ENCODE measurements around the gene MORN2. TPM values are rescaled to one million over a fixed set of nuclear protein-coding genes. Genes with fewer than 3 reads are reported as not detected.
A peak's percentile ranks its signal among the peaks of the same experiment; 100 is the strongest.

Gene MORN2
- total and polyA plus RNA-seq, 2 of the 13 experiments (the other 11 are each of a cell fraction or from before 2014, with no cell fraction given) = 7.0 to 28.0 TPM

DNA sequence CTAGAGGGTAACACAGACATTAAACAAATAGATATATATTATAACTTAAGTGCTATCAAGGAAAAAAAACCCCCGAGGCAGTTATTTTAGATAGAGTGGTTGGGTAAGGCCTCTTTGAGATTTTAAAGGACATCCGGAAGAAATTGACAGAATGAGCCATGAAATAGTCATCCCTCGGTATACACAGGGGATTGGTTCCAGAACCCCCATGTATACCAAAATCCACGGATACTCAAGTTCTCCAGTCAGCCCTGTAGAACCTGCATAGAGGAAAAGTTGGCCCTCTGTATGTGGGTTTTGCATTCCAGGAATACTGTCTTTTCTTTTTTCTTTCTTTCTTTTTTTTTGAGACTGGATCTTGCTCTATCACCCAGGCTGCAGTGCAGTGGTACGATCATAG lies 2.0 kb upstream of the MORN2 start:
- in situ Hi-C loops (cut with HindIII; ENCODE audit: extremely low pct_ligation_motif_present, low pct_unique_long_range_greater_than_20kb) = no loop called here
- Histone ChIP-seq H3K9ac (ENCODE audit: insufficient read depth, low read depth, low read length) (no peak overlapping the region), H3K4me3 (replicated peaks in 1 of 3; ENCODE audit: insufficient read depth in 1 of 3, low read depth in 2 of 3, low read length in 3 of 3) (no peak overlapping the region), H3K4me2 (ENCODE audit: low read depth, low read length) (peak overlapping the region; percentile 8; the same call in 1 of the 2 replicates), H3K4me1 (ENCODE audit: insufficient read depth, low read length) (peaks cover 28% of the 10 kb centered on the region), H3K79me2 (ENCODE audit: insufficient read depth, low read length) (peaks cover 44% of the 10 kb centered on the region), H3K9me3 (ENCODE audit: low read length) (no peaks in the 10 kb centered on the region), H4K20me1 (ENCODE audit: insufficient read depth, low read length) (no peaks in the 10 kb centered on the region), H2AFZ (ENCODE audit: low read length) (no peak overlapping the region), H3K27ac (ENCODE audit: extremely low read length, insufficient read depth, low read length) (no peak overlapping the region), H3K36me3 (replicated peaks in 1 of 2; ENCODE audit: control insufficient read depth in 1 of 2, insufficient read depth in 2 of 2, low read length in 2 of 2) (no peaks in the 10 kb centered on the region), H3K27me3 (ENCODE audit: control insufficient read depth in 1 of 2, insufficient read depth in 2 of 2, low read length in 2 of 2) (no peaks in the 10 kb centered on the region; a peak in 1 of 5 replicates)
- FAIRE-seq (no peak), ATAC-seq (no peak), DNase-seq (ENCODE audit: low spot score) (no peak)
- TF ChIP-seq SALL1 (CRISPR knock-in tag; IDR thresholded peaks at IDR 0.05) (no peak), TRIM24 (CRISPR knock-in tag; IDR thresholded peaks at IDR 0.05) (no peak), NCOA5 (CRISPR knock-in tag; IDR thresholded peaks at IDR 0.05) (no peak)
- POLR2A ChIA-PET = interaction anchor here (0.8 kb wide), 1 partner anchor 122 kb away, joined by 3 read pairs; the partner anchor contains the start of gene SRSF7
- intact Hi-C loops (cut with micrococcal nuclease; ENCODE audit: unreplicated experiment) = loop anchor here (2.0 to 10.0 kb wide), 2 partner anchors 73 to 261 kb away; no protein-coding TSS in a partner anchor
- CTCF ChIA-PET (ENCODE audit: low intra/inter-chr PET ratio, low total read pairs) = no interaction called here
- 78% methylated on average over 5 of the region's 5 CpGs for WGBS (ENCODE audit: low lambda C conversion rate)
- BruUV-seq (replicated peaks) = no TSS peak

DNA sequence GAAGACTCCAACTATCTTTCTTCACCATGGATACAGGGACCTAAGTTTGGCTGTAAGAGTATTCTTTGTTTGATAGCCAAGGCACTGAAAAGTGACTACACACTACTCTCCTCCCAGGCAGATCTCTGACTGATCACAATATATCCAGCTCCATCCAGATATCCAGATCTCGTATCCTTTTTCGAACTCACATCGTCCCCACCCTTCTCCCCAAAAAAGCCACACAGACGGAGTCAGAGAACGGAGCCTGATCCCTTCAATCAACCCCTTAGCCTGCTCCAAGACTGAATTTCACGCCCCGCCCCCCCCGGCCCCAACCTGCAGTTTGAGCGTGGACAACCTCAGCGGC lies 575 bp upstream of the MORN2 start:
- Histone ChIP-seq H4K20me1 (ENCODE audit: insufficient read depth, low read length) (no peaks in the 10 kb centered on the region), H3K9me3 (ENCODE audit: low read length) (no peaks in the 10 kb centered on the region), H2AFZ (ENCODE audit: low read length) (peak overlapping the region; percentile 97), H3K27me3 (ENCODE audit: control insufficient read depth in 1 of 2, insufficient read depth in 2 of 2, low read length in 2 of 2) (no peaks in the 10 kb centered on the region; a peak in 1 of 5 replicates), H3K27ac (ENCODE audit: extremely low read length, insufficient read depth, low read length) (peak overlapping the region; percentile 54), H3K4me3 (replicated peaks in 1 of 3; ENCODE audit: insufficient read depth in 1 of 3, low read depth in 2 of 3, low read length in 3 of 3) (peak overlapping the region; percentile 58 to 97 (median 81)), H3K4me1 (ENCODE audit: insufficient read depth, low read length) (peaks cover 28% of the 10 kb centered on the region), H3K9ac (ENCODE audit: insufficient read depth, low read depth, low read length) (peak overlapping the region; percentile 74), H3K79me2 (ENCODE audit: insufficient read depth, low read length) (peaks cover 37% of the 10 kb centered on the region), H3K4me2 (ENCODE audit: low read depth, low read length) (peak overlapping the region; percentile 95), H3K36me3 (replicated peaks in 1 of 2; ENCODE audit: control insufficient read depth in 1 of 2, insufficient read depth in 2 of 2, low read length in 2 of 2) (no peaks in the 10 kb centered on the region)
- intact Hi-C loops (cut with micrococcal nuclease; ENCODE audit: unreplicated experiment) (loop anchor here (2.0 to 10.0 kb wide), 3 partner anchors 52 to 260 kb away; no protein-coding TSS in a partner anchor), in situ Hi-C loops (cut with HindIII; ENCODE audit: extremely low pct_ligation_motif_present, low pct_unique_long_range_greater_than_20kb) (no loop called here)
- 1% methylated on average over 10 of the region's 10 CpGs for WGBS (ENCODE audit: low lambda C conversion rate)
- FAIRE-seq (no peak), ATAC-seq (no peak; the same call in 2 of the 3 replicates), DNase-seq (ENCODE audit: low spot score) (peak; percentile 3)
- POLR2A ChIA-PET = interaction anchor here (1.0 to 2.4 kb wide), 4 partner anchors 18 to 249 kb away, joined by 3 to 8 read pairs (median 5); partner anchors contain the start of gene SRSF7
- CTCF ChIA-PET (ENCODE audit: low intra/inter-chr PET ratio, low total read pairs) = no interaction called here
- no TSS peak for BruUV-seq (replicated peaks)
- TF ChIP-seq KLF12 (CRISPR knock-in tag; IDR thresholded peaks at IDR 0.05; ENCODE audit: borderline replicate concordance) (peak; percentile 75; the same call in 1 of the 2 replicates), ZFP36L2 (CRISPR knock-in tag; IDR thresholded peaks at IDR 0.05) (no peak), ZNF766 (CRISPR knock-in tag; IDR thresholded peaks at IDR 0.05; ENCODE audit: borderline replicate concordance) (0 out of 2 replicates have a peak, but pooled peaks have one; percentile 35), ZNF775 (CRISPR knock-in tag; IDR thresholded peaks at IDR 0.05; ENCODE audit: borderline replicate concordance) (no peak), KLF13 (CRISPR knock-in tag; IDR thresholded peaks at IDR 0.05) (no peak), ZNF256 (CRISPR knock-in tag; conservative IDR thresholded peaks at IDR 0.05) (0 out of 2 replicates have a peak, but pooled peaks have one; percentile 42), ZNF598 (CRISPR knock-in tag; IDR thresholded peaks at IDR 0.05; ENCODE audit: borderline replicate concordance) (no peak), ZNF749 (CRISPR knock-in tag; IDR thresholded peaks at IDR 0.05; ENCODE audit: borderline replicate concordance) (no peak), SNAI1 (CRISPR knock-in tag; IDR thresholded peaks at IDR 0.05; ENCODE audit: borderline replicate concordance) (0 out of 2 replicates have a peak, but pooled peaks have one; percentile 21), NFE2L1 (CRISPR knock-in tag; IDR thresholded peaks at IDR 0.05; ENCODE audit: borderline replicate concordance) (no peak)
- TF ChIP-seq, protein P1, sequence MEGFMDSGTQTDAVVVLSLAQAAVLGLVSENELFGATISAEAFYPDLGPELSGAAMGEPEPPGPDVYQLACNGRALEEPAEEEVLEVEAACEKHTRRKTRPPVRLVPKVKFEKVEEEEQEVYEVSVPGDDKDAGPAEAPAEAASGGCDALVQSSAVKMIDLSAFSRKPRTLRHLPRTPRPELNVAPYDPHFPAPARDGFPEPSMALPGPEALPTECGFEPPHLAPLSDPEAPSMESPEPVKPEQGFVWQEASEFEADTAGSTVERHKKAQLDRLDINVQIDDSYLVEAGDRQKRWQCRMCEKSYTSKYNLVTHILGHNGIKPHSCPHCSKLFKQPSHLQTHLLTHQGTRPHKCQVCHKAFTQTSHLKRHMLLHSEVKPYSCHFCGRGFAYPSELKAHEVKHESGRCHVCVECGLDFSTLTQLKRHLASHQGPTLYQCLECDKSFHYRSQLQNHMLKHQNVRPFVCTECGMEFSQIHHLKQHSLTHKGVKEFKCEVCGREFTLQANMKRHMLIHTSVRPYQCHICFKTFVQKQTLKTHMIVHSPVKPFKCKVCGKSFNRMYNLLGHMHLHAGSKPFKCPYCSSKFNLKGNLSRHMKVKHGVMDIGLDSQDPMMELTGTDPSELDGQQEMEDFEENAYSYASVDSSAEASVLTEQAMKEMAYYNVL (CRISPR knock-in tag; IDR thresholded peaks at IDR 0.05; ENCODE audit: borderline replicate concordance) = 0 out of 2 replicates have a peak, but pooled peaks have one; percentile 18
- TF ChIP-seq, protein P2, sequence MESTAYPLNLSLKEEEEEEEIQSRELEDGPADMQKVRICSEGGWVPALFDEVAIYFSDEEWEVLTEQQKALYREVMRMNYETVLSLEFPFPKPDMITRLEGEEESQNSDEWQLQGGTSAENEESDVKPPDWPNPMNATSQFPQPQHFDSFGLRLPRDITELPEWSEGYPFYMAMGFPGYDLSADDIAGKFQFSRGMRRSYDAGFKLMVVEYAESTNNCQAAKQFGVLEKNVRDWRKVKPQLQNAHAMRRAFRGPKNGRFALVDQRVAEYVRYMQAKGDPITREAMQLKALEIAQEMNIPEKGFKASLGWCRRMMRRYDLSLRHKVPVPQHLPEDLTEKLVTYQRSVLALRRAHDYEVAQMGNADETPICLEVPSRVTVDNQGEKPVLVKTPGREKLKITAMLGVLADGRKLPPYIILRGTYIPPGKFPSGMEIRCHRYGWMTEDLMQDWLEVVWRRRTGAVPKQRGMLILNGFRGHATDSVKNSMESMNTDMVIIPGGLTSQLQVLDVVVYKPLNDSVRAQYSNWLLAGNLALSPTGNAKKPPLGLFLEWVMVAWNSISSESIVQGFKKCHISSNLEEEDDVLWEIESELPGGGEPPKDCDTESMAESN (CRISPR knock-in tag; conservative IDR thresholded peaks at IDR 0.05) = no peak
